Panc1 (cell line): ENCODE measurements around the gene RFX1. TPM values are rescaled to one million over a fixed set of nuclear protein-coding genes. Genes with fewer than 3 reads are reported as not detected.
A peak's percentile ranks its signal among the peaks of the same experiment; 100 is the strongest.

Experiments
- ATAC-seq: fragments of 200-7000 bp; cut with Tn5 transposase; 2 replicates; pipeline ENCODE4 v1.9.1; 2020; ENCODE audit warnings: mild to moderate bottlenecking, moderate library complexity
- BruUV-seq: library from RNA; stranded (reverse); fragments of 400-500 nt; replicated peaks from 2 replicates; lab custom pipeline; 2021; lab: Mats Ljungman, UMichigan
- CTCF ChIA-PET: fragments of 300-600 bp; sonication (Branson Sonifier 250); formaldehyde crosslinking; loops from one replicate; lab custom pipeline; 2022; ENCODE audit warnings: antibody characterized with exemption; lab: Charles Lee
- POLR2A ChIA-PET: fragments of 300-600 bp; sonication (Branson Sonifier 250); formaldehyde crosslinking; loops from one replicate; lab custom pipeline; 2022; ENCODE audit warnings: antibody characterized with exemption; lab: Charles Lee
- DNase-seq: peaks from one replicate; pipeline ENCODE4 v3.0.0-alpha.2; 2010; ENCODE audit warnings: low read depth, low spot score
- H3K27ac ChIP-seq: 2 replicates; pipeline ENCODE4 v1.5.1; 2011; ENCODE audit warnings: mild to moderate bottlenecking, low read length, inconsistent platforms
- H3K27me3 ChIP-seq: fragments of 200-500 bp; sonication (Bioruptor generic); 2 replicates; pipeline ENCODE4 v1.6.0; 2014; ENCODE audit warnings: low read length, inconsistent platforms; ENCODE audit not compliant: control insufficient read depth, insufficient read depth
- H3K36me3 ChIP-seq: fragments of 200-500 bp; sonication (Bioruptor generic); 2 replicates; pipeline ENCODE4 v1.5.1; 2014; ENCODE audit warnings: inconsistent platforms, mild to moderate bottlenecking, low read length, moderate library complexity; ENCODE audit not compliant: control insufficient read depth, insufficient read depth
- H3K4me1 ChIP-seq: 2 replicates; pipeline ENCODE4 v1.5.1; 2011; ENCODE audit warnings: inconsistent platforms, mild to moderate bottlenecking, low read length, moderate library complexity; ENCODE audit not compliant: control insufficient read depth, insufficient read depth
- H3K4me3 ChIP-seq, 2 experiments: 2 replicates each; pipeline ENCODE4 v1.5.1; 2011 to 2012; ENCODE audit warnings: low read depth in 2 of 2, low read length in 2 of 2, mild to moderate bottlenecking in 2 of 2, inconsistent platforms in 1 of 2, moderate library complexity in 1 of 2
- H3K9me3 ChIP-seq: fragments of 200-500 bp; sonication (Bioruptor generic); 2 replicates; pipeline ENCODE4 v1.5.1; 2014; ENCODE audit warnings: low read depth, mild to moderate bottlenecking, inconsistent platforms, low read length, moderate library complexity; ENCODE audit not compliant: control insufficient read depth, insufficient read depth
- CTCF ChIP-seq: fragments of 450-650 bp; IDR thresholded peaks from 2 replicates; pipeline ENCODE4 v1.5.1; 2017; ENCODE audit warnings: mild to moderate bottlenecking
- POLR2AphosphoS5 ChIP-seq: IDR thresholded peaks from 2 replicates; pipeline ENCODE4 v1.6.1; 2012; ENCODE audit warnings: mild to moderate bottlenecking, low read depth, low read length, moderate library complexity
- REST ChIP-seq, 2 experiments: IDR thresholded peaks; 2 replicates each; pipeline ENCODE4 v1.6.1; 2011 to 2012; ENCODE audit warnings: low read depth in 2 of 2, control low read depth in 1 of 2, low read length in 1 of 2, mild to moderate bottlenecking in 1 of 2, moderate library complexity in 1 of 2; ENCODE audit not compliant: insufficient read depth in 1 of 2
- SIN3A ChIP-seq: IDR thresholded peaks from 2 replicates; pipeline ENCODE4 v1.6.1; 2012; ENCODE audit warnings: low read depth, mild to moderate bottlenecking, low read length, moderate library complexity, borderline replicate concordance; ENCODE audit not compliant: insufficient read depth
- TCF7L2 ChIP-seq: IDR thresholded peaks from 2 replicates; pipeline ENCODE4 v1.6.1; 2011; ENCODE audit warnings: mild to moderate bottlenecking, low read depth, low read length, inconsistent platforms
- in situ Hi-C: cut with HindIII; loops from 2 replicates; pipeline ENCODE4 v1.10.0; 2016; ENCODE audit warnings: low sequenced_read_pairs, low pct_unique_long_range_greater_than_20kb
- intact Hi-C: fragments of 100-400 bp; cut with micrococcal nuclease; formaldehyde crosslinking; loops from one replicate; pipeline ENCODE4 v1.10.0; 2022; ENCODE audit not compliant: unreplicated experiment
- total RNA-seq: library from RNA; stranded (reverse); gene quantifications from one replicate; pipeline ENCODE4 v1.2.1, GENCODE V29; 2021; ENCODE audit not compliant: unreplicated experiment

The RFX1 gene
- total RNA-seq, 1 experiment from 2014 or later = 15.2 TPM

DNA sequence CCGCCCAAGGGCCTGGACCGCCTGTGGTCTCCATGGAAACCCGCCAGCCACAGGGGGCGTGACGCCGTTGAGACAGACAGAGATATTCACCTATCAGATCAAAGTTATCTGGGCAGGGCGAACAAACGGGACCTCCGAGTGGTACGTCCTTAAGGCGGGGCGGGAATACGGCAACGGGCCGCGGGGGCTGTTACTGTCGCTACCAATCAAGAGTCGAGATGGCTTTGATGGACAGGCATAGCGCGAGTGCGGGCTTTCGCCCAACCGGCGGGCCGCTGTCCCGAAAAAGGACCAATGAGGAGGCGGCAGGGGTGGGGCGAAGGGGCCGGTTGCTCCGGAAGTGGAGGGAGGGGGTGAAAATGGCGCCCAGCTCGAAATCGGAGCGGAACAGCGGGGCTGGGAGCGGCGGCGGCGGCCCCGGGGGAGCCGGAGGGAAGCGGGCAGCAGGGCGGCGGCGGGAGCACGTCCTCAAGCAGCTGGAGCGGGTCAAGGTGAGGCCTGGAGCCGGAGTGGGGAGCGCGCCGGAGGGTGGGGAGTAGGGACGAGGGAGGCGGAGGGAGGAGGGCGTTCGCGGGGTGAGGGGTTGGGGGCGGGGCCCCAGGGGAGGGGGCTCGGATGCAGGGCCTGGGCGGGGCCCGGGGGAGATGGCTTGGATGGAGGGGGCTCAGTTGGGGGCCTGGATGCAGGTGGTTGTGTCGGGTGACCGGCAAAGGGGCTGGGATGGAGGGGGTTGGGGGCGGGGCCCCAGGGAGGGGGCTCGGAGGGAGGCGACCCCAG, 53.8 kb downstream of the RFX1 start, which contains the start of gene DCAF15:
DCAF15 (plus strand) TSS at position 356 of the 777 bp plus-strand sequence; CDS start at position 360, 4 bp downstream.
- intact Hi-C loops = no loop called here
- peak within 1 kb of the TSS; percentile 82 to 84 for H3K4me3 ChIP-seq
- BruUV-seq = no TSS peak
- CTCF ChIA-PET = no interaction called here
- no peaks in the 10 kb centered on the region; the same call in 1 of the 2 replicates for H3K36me3 ChIP-seq
- POLR2A ChIA-PET = no interaction called here
- peak within 1 kb of the TSS; percentile 84 for H3K27ac ChIP-seq
- in situ Hi-C loops = no loop called here
- peak; percentile 98 for ATAC-seq
- TF ChIP-seq POLR2AphosphoS5 (0 out of 2 replicates have a peak, but pooled peaks have one; percentile 47), TCF7L2 (no peak), SIN3A (peak; percentile 62; the same call in 1 of the 2 replicates)
- peaks cover 6% of the 10 kb centered on the region for H3K4me1 ChIP-seq
- no peaks in the 10 kb centered on the region for H3K9me3 ChIP-seq
- DNase-seq = peak; percentile 95
- H3K27me3 ChIP-seq = no peaks in the 10 kb centered on the region

- in situ Hi-C loops = no loop called here
- POLR2A ChIA-PET = no interaction called here
- DNase-seq (no peak), ATAC-seq (peak; percentile 23)
- H3K4me1 ChIP-seq = peaks cover 6% of the 10 kb centered on the region
- TF ChIP-seq TCF7L2 (no peak), POLR2AphosphoS5 (no peak), CTCF (no peak), REST (IDR thresholded peaks at IDR 0.05; ENCODE audit: insufficient read depth in 1 of 2, low read depth in 2 of 2, low read length in 1 of 2) (no peak), SIN3A (no peak)
- no peaks in the 10 kb centered on the region; the same call in 1 of the 2 replicates for H3K36me3 ChIP-seq
- no TSS peak for BruUV-seq
- H3K4me3 ChIP-seq = peak overlapping the region; percentile 66 to 84
- intact Hi-C loops = no loop called here
- H3K9me3 ChIP-seq = no peaks in the 10 kb centered on the region
- H3K27ac ChIP-seq = peak overlapping the region; percentile 51
- no peaks in the 10 kb centered on the region for H3K27me3 ChIP-seq
- CTCF ChIA-PET = no interaction called here
Measured at GRCh38 chr19:13951799-13952153, 54.3 kb downstream of the RFX1 start.

GRCh38 chr19:13951043-13951442, 55.1 kb downstream of the RFX1 start:
- intact Hi-C loops (no loop called here), in situ Hi-C loops (no loop called here)
- ChIA-PET CTCF (interaction anchor here (0.9 kb wide), 1 partner anchor 18 kb away, joined by 8 read pairs; no protein-coding TSS in a partner anchor), POLR2A (no interaction called here)
- H3K4me1 ChIP-seq = peaks cover 6% of the 10 kb centered on the region
- no peak for TF ChIP-seq TCF7L2
- TF ChIP-seq SIN3A = no peak
- ATAC-seq (no peak), DNase-seq (no peak)
- no peaks in the 10 kb centered on the region for H3K9me3 ChIP-seq
- no peaks in the 10 kb centered on the region; the same call in 1 of the 2 replicates for H3K36me3 ChIP-seq
- no peak overlapping the region for H3K27ac ChIP-seq
- BruUV-seq = no TSS peak
- H3K4me3 ChIP-seq = no peak overlapping the region
- no peaks in the 10 kb centered on the region for H3K27me3 ChIP-seq
